GM21737 (cell line): ENCODE data around the gene BRMS1L.
A peak's percentile ranks its signal among the peaks of the same experiment; 100 is the strongest.
"Not testable (repeated sequence)": the region's sequence is repeated elsewhere in the genome, so short reads cannot be mapped to it uniquely, and the experiment has no call there.

Experiments used
- ATAC-seq: cut with Tn5 transposase; IDR thresholded peaks from one replicate; pipeline ENCODE4 v1.9.1; 2021; ENCODE audit warnings: mild to moderate bottlenecking, moderate library complexity; ENCODE audit not compliant: unreplicated experiment

Gene BRMS1L, protein sequence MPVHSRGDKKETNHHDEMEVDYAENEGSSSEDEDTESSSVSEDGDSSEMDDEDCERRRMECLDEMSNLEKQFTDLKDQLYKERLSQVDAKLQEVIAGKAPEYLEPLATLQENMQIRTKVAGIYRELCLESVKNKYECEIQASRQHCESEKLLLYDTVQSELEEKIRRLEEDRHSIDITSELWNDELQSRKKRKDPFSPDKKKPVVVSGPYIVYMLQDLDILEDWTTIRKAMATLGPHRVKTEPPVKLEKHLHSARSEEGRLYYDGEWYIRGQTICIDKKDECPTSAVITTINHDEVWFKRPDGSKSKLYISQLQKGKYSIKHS

DNA sequence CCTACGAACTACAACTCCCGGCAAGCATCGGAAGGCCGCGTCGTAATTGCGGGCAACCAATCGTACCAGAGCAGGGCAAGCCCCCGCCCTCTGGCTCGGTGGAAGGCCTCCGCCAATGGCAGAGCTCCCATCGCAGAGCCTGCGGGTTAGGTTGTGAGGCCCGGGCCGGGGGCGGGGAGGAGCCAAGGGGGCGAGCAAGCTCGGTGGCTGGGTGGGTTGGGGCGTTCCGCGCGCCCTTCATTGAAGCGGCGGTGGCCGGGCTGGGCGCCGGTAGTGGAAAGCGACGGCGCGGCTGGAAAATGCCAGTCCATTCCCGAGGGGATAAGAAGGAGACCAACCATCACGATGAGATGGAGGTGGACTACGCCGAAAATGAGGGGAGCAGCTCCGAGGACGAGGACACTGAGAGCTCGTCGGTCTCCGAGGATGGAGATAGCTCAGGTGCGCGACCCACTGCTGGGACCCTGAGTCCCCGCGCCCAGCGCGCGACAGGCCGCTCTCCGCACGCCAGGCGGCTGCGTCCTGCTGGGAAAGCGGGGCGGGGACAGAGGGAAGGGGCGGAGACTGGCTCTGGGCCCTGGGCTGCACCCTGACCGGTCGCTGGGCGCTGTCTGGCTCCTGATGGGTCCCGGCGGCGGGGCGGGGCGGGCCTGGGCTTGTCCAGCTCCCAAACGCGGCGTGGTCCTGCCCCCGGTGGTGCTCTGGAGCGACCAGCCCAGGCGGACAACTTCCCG is at the start of gene BRMS1L:
TSS of gene BRMS1L (plus strand) at position 121 of the 734 bp plus-strand sequence. CDS start at position 300, 179 bp downstream.
- ATAC-seq = peak; percentile 97

DNA sequence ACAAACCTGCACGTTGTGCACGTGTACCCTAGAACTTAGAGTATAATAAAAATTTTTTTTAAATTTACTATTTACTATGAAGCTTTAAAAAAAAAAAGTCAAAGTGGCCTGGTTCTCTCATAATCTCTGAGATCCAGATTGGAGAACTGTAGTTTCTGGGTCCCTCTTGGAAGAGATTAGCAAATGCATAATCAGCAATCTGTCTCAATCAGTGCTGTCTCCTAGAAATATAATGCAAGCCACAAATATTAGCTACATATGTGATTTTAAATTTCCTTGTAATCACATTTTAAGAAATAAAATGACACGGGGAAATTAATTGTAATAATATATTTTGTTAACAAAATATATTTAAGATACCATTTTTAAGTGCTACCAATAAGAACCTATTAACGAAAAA is 49.3 kb upstream of the BRMS1L start:
- no peak for ATAC-seq

DNA sequence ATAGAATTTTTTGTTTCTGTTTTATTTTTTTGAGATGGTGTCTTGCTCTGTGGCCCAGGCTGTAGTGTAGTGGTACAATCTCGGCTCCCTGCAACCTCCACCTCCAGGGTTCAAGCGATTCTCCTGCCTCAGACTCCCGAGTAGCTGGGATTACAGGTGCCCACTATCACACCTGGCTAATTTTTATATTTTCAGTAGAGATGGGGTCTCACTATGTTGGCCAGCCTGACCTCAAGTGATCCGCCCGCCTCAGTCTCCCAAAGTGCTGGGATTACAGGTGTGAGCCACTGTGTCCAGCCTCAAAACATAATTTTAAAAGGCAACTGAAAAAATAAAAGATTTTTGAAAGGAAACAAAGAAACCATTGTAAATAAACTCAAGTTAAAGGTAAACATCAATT is 48.6 kb upstream of the BRMS1L start:
- not testable (repeated sequence) for ATAC-seq

DNA sequence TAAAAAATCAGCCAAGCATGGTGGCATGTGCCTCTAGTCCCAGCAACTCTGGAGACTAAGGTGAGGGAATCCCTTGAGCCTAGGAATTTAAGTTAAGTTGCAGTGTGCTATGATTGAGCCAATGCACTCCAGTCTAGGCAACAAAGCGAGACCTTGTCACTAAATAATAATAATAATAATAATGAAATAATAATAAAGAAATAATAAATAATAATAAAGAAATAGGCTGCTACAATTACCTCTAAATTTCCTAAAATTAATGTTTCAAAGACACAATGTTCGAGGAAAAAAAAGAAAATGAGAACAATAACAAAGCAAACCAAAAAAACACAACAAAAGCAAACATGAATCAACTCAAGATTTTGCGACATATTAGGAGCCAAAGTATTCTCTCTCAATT is 46.8 kb upstream of the BRMS1L start:
- no peak for ATAC-seq

DNA sequence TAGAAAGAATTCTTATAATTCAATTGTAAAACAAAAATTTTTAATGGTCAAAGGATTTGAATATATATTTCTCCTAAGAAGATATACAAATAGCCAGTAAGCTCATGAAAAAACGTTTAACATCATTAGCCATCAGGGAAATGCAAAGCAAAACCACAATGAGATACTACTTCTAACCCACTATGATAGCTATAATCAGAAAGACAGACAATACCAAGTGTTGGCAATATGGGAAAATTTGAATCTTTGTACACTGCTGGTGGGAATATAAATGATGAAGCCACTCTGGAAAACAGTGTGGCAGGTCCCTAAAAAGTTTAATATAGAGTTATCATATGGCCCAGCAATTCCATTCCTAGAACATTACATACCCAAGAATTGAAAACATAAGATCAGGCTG is 42.4 kb upstream of the BRMS1L start:
- ATAC-seq = no peak

DNA sequence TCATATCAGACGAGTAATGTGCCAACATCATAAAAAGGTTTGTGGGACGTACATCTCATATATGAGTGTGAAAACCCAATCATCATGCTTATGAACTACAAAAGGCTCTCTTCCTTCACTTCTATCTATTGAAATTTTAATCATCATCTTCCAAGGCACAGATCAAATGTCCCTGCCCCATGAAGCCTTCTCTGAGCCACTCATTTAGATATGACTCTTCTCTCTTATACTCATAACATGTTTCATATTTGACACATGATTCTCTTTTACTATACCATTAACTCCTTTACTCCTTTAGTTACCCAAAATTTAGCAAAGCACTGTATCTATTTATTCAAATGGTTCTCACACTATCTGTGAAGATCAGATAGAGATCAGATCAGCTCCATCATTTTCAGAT is 39.3 kb upstream of the BRMS1L start:
- no peak for ATAC-seq

DNA sequence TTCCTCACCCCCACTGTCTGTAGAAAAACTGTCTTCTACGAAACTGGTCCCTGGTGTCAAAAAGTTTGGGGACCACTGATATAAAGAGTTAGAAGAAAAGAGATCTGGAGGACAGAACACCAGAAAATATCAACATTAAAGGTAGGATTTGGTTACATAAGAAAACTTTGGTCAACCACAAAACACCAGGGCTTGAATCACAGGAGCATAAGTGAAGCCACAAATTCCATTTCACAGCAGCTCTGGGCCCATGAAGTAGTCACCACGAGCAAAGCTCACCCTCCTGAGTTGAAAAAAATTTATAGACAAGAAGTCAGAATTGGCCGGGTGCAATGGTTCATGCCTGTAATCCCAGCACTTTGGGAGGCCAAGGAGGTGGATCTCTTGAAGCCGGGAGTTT is 36.5 kb upstream of the BRMS1L start:
- ATAC-seq = no peak

DNA sequence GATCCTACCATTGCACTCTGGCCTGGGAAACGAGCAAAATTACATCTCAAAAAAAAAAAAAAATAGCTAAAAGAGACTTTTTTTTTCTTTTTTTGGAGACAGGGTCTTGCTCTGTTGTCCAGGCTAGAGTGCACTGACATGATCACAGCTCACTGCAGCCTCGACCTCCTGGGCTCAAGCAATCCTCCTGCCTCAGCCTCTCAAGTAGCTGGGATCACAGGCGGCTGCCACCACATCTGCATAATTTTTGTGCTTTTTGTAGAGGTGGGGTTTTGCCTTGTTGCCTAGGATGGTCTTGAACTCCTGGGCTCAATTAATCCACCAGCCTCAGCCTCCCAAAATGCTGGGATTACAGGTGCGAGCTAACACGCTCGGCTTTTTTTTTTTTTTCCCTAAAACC is 28.3 kb upstream of the BRMS1L start:
- no peak for ATAC-seq

DNA sequence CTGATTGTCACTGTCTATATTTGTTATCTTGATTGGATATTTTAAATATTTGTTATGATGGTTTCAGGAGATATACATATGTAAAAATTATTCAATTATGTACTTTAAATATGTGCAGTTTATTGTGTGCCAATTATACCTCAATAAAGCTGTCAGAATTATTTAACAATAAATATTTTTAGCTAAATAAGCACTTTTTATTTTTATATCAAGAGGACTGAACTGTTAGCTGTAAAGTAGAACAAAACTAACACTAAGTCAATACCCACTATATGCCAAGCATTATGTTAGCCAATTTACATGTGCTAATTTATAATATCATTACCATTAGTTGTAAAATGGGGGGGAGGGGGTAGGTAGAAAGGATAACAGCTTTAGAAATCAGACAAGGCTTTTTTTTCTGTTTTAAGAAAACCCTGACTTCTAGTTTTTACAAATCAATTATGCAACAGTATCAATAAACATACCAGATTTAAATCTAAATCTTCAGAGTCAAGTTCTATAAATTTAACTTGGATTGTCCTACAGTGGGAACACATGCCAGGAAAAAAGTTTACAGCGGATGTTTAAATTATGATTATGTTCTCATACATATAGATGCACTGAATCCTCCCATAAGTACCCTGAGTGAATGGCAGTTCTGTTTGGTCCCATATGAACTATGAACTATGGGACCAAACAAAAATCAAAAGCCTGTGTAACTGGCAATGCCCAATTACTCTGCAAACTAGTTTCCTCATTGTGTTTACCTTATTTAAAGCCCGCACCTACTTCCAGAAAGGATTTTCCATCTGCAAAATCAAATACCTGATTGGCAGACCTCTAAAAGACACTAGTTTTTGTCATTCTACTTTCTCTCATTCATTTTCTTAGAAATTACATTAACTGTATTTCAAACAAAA is 19.9 kb upstream of the BRMS1L start:
- ATAC-seq = no peak

DNA sequence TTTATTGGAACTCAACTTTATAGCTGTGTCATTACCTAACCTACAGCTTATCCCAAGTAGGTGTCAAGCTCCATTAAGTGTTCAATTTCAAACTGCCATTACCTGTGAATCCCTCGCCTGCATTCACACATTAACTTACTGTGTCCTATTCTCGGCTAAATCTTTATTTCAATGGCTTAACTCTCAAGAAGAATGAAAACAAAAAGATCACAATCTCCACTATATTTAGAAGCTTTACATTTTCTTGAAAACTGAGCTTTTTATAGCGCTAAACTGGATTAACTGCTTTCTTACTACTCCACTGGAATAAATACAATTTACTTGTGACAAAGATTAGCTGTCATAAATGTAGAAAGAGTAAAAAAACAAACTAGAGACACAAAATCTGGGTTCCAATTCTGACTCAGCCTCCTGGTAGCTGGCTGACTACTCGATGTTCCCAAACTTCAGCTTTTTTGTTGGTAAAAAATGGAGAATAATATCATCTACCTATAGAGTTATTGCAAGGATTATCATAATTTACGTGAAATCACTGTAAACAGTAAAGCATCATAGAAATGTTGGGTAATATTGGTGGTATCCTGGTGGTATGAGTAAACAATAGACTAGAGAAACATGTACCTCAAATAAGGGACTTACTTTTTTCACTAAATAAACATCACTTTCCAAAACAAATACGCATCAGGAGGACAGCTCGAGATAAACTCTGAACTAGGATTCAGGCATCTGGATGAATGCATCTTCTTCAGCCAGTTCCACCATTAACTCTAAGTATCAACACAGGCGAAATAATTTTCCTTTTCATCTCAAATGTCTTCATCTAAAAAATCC is 18.8 kb upstream of the BRMS1L start:
- ATAC-seq = no peak

DNA sequence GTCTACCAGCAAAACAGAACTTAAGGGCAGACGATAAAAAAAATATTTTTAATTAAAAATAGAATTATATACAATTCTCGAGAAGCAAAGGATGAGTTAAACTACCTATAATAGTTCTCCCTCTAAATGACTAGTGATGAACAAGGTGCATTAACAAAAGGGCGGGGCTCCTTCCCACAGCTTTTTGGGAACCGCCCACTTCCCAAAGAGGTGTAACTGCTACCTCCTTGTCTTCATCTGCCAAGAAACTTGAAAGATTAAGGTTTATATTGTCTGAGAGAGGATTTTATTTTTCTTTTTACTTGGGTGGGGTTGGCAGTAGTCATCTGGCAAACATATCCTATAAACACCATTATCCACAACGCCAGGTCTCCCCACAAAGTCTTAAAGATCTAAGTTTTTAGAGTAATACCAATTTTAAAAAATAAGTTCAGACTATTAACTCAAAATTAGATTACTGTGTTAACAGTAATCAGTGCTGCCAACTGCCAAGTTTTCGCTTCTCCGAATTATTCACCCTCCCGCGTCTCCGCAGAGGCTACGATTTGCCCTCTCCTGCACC is 18.0 kb upstream of the BRMS1L start:
- ATAC-seq = no peak

DNA sequence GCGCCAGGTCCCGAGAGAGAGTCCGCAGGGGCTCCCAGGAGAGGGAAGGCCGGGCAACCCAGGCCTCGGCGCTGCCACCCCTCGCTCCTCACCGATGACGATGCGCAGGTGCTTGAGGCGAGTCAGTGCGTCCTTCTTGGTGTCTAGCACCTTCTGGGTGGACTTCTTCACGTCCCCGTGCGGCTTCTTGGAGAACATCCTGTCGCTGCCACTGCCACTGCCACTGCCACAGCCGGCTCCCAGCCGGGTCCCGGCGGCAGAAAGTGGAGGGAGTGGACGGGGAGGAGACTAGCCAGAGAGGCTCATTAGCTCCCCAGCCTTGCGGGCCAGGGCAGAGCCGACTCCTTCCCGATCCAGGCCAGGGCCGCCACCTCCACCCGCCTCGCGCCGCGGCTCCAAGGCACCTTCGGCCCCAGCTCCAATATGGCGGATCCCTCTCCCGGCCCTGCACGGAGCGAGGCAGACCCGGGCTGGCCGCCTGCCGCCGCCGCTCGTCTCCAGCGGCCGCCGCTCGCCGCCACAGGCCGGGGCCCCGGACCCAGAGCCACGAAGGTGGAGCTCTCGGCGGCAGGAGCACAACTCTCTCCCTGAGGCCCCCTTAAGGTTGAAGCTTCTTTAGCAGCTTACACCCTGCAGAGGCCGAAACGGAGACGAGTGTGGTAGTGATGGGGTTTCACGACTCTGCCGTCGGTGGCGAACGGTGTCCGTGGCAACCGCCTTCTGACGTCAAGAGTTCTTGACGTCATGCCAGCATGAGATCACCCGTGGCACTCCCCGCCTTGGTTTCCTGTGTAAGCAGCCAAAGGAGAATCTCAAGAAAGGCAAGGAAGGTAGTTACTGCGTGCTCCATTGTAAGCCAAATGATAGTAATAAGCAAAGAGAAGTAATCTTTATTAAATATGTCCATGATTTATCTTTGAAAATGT is 17.2 kb upstream of the BRMS1L start, which contains the start of gene RALGAPA1:
TSS of gene RALGAPA1 (minus strand) at position 658 of the 926 bp plus-strand sequence. CDS start at position 198, 460 bp downstream.
- peak; percentile 96 for ATAC-seq

DNA sequence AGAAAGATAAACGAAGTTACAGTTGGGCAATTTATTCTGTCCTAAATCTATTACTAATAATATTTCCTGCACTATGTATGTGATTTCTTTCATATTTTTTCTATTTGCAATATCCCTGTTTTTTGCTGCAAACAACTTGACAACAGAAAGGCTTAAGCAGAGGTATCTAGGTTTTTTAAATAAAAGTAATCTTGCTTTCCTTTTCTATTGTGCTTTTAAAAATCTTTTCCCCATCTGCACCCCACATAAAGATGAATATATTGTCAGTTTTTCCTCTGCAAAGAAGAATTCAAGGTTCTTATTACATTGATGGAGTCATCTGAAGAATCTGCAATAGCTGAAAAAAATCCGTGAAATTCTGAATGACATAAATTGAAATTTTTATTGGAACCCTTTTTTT is 16.5 kb upstream of the BRMS1L start:
- ATAC-seq = no peak

DNA sequence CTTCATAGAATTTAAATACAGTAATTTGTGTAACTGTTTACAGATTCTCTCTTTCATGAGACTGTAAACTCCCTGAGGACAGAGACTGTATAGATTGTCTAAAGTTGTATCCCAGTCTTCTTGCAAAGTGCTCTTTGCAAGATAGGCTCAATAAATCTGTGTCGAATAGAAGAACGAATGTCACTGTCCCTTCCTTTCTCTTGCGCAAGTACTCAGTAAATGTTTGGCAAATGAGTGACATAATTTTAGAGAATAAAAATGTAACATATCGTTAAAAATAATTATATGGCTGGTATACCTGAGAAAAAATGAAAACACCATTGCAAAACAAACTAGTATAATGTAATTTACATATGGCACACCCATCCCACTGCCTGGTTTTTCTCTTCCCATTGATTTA is 15.2 kb upstream of the BRMS1L start:
- no peak for ATAC-seq

DNA sequence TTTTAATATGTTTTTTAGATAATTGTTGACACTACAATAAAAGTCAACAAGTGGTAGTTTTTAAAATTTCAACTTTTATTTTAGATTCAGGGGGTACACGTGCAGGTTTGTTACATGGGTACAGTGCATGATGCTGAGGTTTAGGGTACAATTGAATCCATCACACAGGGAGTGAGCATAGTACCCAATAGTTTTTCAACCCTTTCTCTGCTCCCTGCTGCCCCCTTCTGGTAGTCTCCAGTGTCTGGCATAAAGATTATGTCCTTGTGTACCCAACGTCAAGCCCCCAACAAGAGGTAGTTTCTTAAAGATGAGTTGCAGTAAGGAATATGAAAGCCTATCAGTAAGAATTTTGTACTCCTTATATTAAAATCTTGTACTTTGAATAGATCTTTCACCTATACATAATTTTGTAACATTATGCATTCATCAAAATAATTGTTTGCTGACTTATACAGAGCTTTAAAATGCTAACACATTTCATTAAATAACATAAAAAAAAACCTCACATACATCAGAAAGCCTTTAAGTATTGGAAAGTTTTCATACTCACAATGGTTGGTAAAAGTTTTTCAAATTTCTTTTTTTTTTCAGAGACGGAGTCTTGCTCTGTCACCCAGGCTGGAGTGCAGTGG is 11.7 kb upstream of the BRMS1L start:
- ATAC-seq = no peak

DNA sequence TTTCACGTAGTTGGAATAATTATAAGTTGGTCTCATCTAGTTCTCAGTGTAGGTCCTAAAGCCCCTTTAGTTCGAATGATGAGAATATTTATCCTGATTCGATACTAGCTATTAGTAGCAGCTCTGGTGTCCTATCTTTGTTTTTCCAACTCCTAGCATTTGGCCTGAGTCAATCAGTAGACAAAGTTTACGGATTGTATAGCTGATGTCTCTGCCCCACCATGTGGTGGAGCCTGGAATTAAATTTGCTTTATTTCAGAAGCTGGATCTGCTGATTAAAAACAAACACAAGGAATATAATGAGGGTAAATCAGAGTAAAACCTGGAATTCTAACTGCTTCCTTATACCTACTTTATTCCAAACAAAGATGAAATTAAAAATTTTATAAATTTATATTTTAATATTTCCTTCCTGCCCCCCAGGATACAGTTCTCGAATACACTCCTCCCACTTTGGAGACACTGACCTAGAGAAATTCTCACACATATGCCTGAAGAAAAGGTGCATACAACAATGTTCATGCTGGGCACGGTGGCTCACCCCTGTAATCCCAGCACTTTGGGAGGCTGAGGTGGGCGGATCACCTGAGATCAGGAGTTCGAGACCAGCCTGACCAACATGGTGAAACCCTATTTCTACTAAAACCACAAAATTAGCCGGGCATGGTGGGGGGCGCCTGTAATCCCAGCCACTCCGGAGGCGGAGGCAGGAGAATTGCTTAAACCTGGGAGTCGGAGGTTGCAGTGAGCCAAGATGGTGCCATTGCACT is 7.6 kb upstream of the BRMS1L start:
- ATAC-seq = no peak

DNA sequence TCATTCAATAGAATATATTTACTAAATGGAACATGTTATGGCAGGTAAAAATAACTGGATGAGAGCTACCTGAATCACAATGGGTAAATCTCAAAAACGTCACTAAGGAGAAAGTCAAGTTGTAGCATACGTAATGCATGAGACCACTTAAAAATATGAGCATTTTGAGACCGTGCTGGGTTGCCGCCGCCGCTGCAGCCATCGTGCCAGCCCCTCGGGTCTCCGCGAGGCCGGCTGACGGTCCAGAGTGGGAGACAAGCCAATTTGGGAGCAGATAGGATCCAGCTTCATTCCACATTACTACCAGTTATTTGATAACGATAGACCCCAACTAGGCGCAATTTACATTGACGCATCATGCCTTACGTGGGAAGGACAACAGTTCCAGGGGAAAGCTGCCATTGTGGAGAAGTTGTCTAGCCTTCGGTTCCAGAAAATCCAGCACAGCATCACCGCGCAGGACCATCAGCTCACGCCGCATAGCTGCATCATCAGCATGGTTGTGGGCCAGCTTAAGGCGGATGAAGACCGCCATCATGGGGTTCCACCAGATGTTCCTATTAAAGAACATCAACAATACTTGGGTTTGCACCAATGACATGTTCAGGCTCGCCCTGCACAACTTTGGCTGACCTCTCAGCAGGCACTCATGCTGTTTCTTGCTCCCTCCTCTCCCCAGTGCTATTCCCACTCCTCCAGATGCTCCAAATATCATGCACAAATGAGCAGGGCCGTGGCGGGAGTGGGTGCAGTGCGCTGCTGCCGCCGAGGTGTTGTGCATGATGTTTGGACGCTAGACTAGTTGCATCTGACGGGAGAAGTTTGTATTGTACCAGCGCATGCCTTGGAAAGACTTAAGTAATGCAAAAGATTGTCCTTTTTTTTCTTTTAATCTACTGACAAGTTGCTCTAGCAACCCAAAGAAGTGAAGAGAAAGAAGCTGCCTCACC is 6.3 kb upstream of the BRMS1L start:
- no peak for ATAC-seq
